Keratinocyte (primary cell): ENCODE results near the gene ARMC5.

Experiments used
- EZH2 ChIP-seq: IDR thresholded peaks from one replicate; pipeline ENCODE4 v1.6.1; 2012; ENCODE audit warnings: inconsistent platforms, mild to moderate bottlenecking, low read length, moderate library complexity
- TF ChIP-seq, protein P1 (sequence below), 3 experiments: IDR thresholded peaks in 1 of 3; conservative IDR thresholded peaks in 1 of 3; optimal IDR thresholded peaks in 1 of 3; 2 replicates in 2 of 3; 3 replicates in 1 of 3; pipeline versions ENCODE3 to v1.5.1; 2011; ENCODE audit warnings: low read length in 3 of 3, mild to moderate bottlenecking in 3 of 3, moderate library complexity in 2 of 3, control low read depth in 1 of 3, inconsistent platforms in 1 of 3; ENCODE audit not compliant: insufficient read depth in 2 of 3; ENCODE audit errors: extremely low read depth in 1 of 3

GRCh38 chr16:31411024-31411844, 48.1 kb upstream of the ARMC5 start:
- TF ChIP-seq, protein P1, sequence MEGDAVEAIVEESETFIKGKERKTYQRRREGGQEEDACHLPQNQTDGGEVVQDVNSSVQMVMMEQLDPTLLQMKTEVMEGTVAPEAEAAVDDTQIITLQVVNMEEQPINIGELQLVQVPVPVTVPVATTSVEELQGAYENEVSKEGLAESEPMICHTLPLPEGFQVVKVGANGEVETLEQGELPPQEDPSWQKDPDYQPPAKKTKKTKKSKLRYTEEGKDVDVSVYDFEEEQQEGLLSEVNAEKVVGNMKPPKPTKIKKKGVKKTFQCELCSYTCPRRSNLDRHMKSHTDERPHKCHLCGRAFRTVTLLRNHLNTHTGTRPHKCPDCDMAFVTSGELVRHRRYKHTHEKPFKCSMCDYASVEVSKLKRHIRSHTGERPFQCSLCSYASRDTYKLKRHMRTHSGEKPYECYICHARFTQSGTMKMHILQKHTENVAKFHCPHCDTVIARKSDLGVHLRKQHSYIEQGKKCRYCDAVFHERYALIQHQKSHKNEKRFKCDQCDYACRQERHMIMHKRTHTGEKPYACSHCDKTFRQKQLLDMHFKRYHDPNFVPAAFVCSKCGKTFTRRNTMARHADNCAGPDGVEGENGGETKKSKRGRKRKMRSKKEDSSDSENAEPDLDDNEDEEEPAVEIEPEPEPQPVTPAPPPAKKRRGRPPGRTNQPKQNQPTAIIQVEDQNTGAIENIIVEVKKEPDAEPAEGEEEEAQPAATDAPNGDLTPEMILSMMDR (optimal IDR thresholded peaks at IDR 0.05 in 1 of 3, IDR thresholded peaks at IDR 0.05 in 1 of 3, conservative IDR thresholded peaks at IDR 0.05 in 1 of 3; ENCODE audit: extremely low read depth in 1 of 3, insufficient read depth in 2 of 3, low read length in 3 of 3) = no peak
- TF ChIP-seq EZH2 = no peak
